ENCODE data around the gene PARVG. TPM values are rescaled to one million over a fixed set of nuclear protein-coding genes. Genes with fewer than 3 reads are reported as not detected.
"Not testable (repeated sequence)": the region's sequence is repeated elsewhere in the genome, so short reads cannot be mapped to it uniquely, and the experiment has no call there.

Gene PARVG
- polyA plus RNA-seq, 1 donor from 2014 or later = 120 TPM

- H3K4me1 Mint-ChIP-seq = peaks cover 0 to 2% (median 2%) of the 10 kb centered on the region in 3 donors
- H3K36me3 Mint-ChIP-seq = peaks cover 2% of the 10 kb centered on the region
- H3K27me3 Mint-ChIP-seq = peaks cover 15% of the 10 kb centered on the region
- no peak overlapping the region for H3K27ac Mint-ChIP-seq
- peaks cover 10 to 20% (median 14%) of the 10 kb centered on the region in 3 donors for H3K9me3 Mint-ChIP-seq
- no peak overlapping the region for H3K4me3 Mint-ChIP-seq
Measured at GRCh38 chr22:44231233-44231632, 50.5 kb downstream of the PARVG start.

GRCh38 chr22:44234372-44234771 is 53.6 kb downstream of the PARVG start:
- not testable (repeated sequence) for H3K27me3 Mint-ChIP-seq, H3K36me3 Mint-ChIP-seq, H3K4me3 Mint-ChIP-seq, H3K27ac Mint-ChIP-seq, H3K4me1 Mint-ChIP-seq, H3K9me3 Mint-ChIP-seq

- Mint-ChIP-seq H3K4me3 (no peak overlapping the region), H3K27me3 (peaks cover 7% of the 10 kb centered on the region), H3K9me3 (no peaks in the 10 kb centered on the region), H3K4me1 (peaks cover 0 to 2% (median 0%) of the 10 kb centered on the region in 3 donors), H3K27ac (no peak overlapping the region), H3K36me3 (peaks cover 2% of the 10 kb centered on the region)
Measured at GRCh38 chr22:44237290-44237689, 56.6 kb downstream of the PARVG start.

- not testable (repeated sequence) for H3K9me3 Mint-ChIP-seq, H3K27ac Mint-ChIP-seq, H3K4me1 Mint-ChIP-seq, H3K36me3 Mint-ChIP-seq, H3K4me3 Mint-ChIP-seq
- peaks cover 20% of the 10 kb centered on the region for H3K27me3 Mint-ChIP-seq
Measured at GRCh38 chr22:44241121-44241520, 60.4 kb downstream of the PARVG start.

- Mint-ChIP-seq H3K27ac (no peak overlapping the region), H3K4me3 (no peak overlapping the region), H3K36me3 (no peaks in the 10 kb centered on the region), H3K4me1 (no peaks in the 10 kb centered on the region), H3K27me3 (peaks cover 22% of the 10 kb centered on the region), H3K9me3 (no peaks in the 10 kb centered on the region)
Measured at GRCh38 chr22:44242946-44243724, 62.4 kb downstream of the PARVG start.

GRCh38 chr22:44243761-44244160 is 63.0 kb downstream of the PARVG start:
- Mint-ChIP-seq H3K9me3 (no peaks in the 10 kb centered on the region), H3K27ac (no peak overlapping the region), H3K4me1 (no peaks in the 10 kb centered on the region), H3K36me3 (peaks cover 3% of the 10 kb centered on the region), H3K27me3 (peaks cover 18% of the 10 kb centered on the region), H3K4me3 (no peak overlapping the region)

- H3K27me3 Mint-ChIP-seq = peaks cover 18% of the 10 kb centered on the region
- no peaks in the 10 kb centered on the region for H3K4me1 Mint-ChIP-seq
- H3K9me3 Mint-ChIP-seq = no peaks in the 10 kb centered on the region
- no peak overlapping the region for H3K4me3 Mint-ChIP-seq
- H3K27ac Mint-ChIP-seq = no peak overlapping the region
- peaks cover 3% of the 10 kb centered on the region for H3K36me3 Mint-ChIP-seq
Measured at GRCh38 chr22:44244265-44244822, 63.6 kb downstream of the PARVG start.

- H3K4me1 Mint-ChIP-seq = no peaks in the 10 kb centered on the region
- peaks cover 0 to 9% (median 0%) of the 10 kb centered on the region in 3 donors for H3K9me3 Mint-ChIP-seq
- no peak overlapping the region for H3K4me3 Mint-ChIP-seq
- peaks cover 3% of the 10 kb centered on the region for H3K36me3 Mint-ChIP-seq
- peaks cover 18% of the 10 kb centered on the region for H3K27me3 Mint-ChIP-seq
- H3K27ac Mint-ChIP-seq = no peak overlapping the region
Measured at GRCh38 chr22:44245438-44245837, 64.7 kb downstream of the PARVG start.

GRCh38 chr22:44245867-44246266 is 65.1 kb downstream of the PARVG start:
- Mint-ChIP-seq H3K4me3 (no peak overlapping the region), H3K9me3 (peaks cover 0 to 12% (median 0%) of the 10 kb centered on the region in 3 donors), H3K27ac (no peak overlapping the region), H3K27me3 (peaks cover 18% of the 10 kb centered on the region), H3K36me3 (peaks cover 3% of the 10 kb centered on the region), H3K4me1 (no peaks in the 10 kb centered on the region)

- peaks cover 17% of the 10 kb centered on the region for H3K27me3 Mint-ChIP-seq
- H3K27ac Mint-ChIP-seq = no peak overlapping the region
- H3K4me1 Mint-ChIP-seq = no peaks in the 10 kb centered on the region
- H3K36me3 Mint-ChIP-seq = peaks cover 3% of the 10 kb centered on the region
- peaks cover 0 to 12% (median 0%) of the 10 kb centered on the region in 3 donors for H3K9me3 Mint-ChIP-seq
- H3K4me3 Mint-ChIP-seq = no peak overlapping the region
Measured at GRCh38 chr22:44246615-44247326, 66.0 kb downstream of the PARVG start.

- H3K4me1 Mint-ChIP-seq = no peaks in the 10 kb centered on the region
- H3K36me3 Mint-ChIP-seq = peaks cover 4% of the 10 kb centered on the region
- peaks cover 0 to 12% (median 0%) of the 10 kb centered on the region in 3 donors for H3K9me3 Mint-ChIP-seq
- no peak overlapping the region for H3K27ac Mint-ChIP-seq
- no peak overlapping the region for H3K4me3 Mint-ChIP-seq
- H3K27me3 Mint-ChIP-seq = peaks cover 15% of the 10 kb centered on the region
Measured at GRCh38 chr22:44247346-44247745, 66.6 kb downstream of the PARVG start.

- Mint-ChIP-seq H3K9me3 (peaks cover 0 to 12% (median 0%) of the 10 kb centered on the region in 3 donors), H3K36me3 (peaks cover 5% of the 10 kb centered on the region), H3K4me3 (no peak overlapping the region), H3K27ac (no peak overlapping the region), H3K27me3 (peaks cover 16% of the 10 kb centered on the region), H3K4me1 (no peaks in the 10 kb centered on the region)
Measured at GRCh38 chr22:44247923-44248892, 67.5 kb downstream of the PARVG start.

GRCh38 chr22:44248926-44249325 is 68.2 kb downstream of the PARVG start:
- no peak overlapping the region for H3K4me3 Mint-ChIP-seq
- peaks cover 12% of the 10 kb centered on the region for H3K27me3 Mint-ChIP-seq
- peaks cover 0 to 12% (median 0%) of the 10 kb centered on the region in 3 donors for H3K9me3 Mint-ChIP-seq

GRCh38 chr22:44249376-44250147 is 68.8 kb downstream of the PARVG start:
- Mint-ChIP-seq H3K4me3 (no peak overlapping the region), H3K9me3 (peaks cover 0 to 12% (median 0%) of the 10 kb centered on the region in 3 donors), H3K36me3 (peaks cover 7% of the 10 kb centered on the region)

More at GRCh38 chr22:44248926-44249325, 68.2 kb downstream of the PARVG start:
- Mint-ChIP-seq H3K27ac (no peak overlapping the region), H3K4me1 (no peaks in the 10 kb centered on the region), H3K36me3 (peaks cover 5% of the 10 kb centered on the region)

More at GRCh38 chr22:44249376-44250147, 68.8 kb downstream of the PARVG start:
- H3K4me1 Mint-ChIP-seq = no peaks in the 10 kb centered on the region
- no peak overlapping the region for H3K27ac Mint-ChIP-seq
- H3K27me3 Mint-ChIP-seq = peaks cover 8% of the 10 kb centered on the region
